Measurements from ENCODE around the gene PLTP.
"Not testable (repeated sequence)": the region's sequence is repeated elsewhere in the genome, so short reads cannot be mapped to it uniquely, and the experiment has no call there.

DNA sequence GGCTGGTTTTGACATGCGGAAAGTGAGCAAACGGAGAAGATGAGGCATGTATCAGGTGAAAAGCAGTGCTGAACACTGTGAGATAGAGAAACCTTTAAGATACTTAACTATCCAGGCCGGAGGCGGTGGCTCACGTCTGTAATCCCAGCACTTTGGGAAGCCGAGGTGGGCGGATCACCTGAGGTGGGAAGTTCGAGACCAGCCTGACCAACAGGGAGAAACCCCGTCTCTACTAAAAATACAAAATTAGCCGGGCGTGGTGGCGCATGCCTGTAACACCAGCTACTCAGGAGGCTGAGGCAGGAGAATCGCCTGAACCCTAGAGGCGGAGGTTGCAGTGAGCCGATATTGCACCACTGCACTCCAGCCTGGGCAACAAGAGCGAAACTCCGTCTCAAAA, 19.7 kb upstream of the PLTP start:
- TF ChIP-seq, protein P1, sequence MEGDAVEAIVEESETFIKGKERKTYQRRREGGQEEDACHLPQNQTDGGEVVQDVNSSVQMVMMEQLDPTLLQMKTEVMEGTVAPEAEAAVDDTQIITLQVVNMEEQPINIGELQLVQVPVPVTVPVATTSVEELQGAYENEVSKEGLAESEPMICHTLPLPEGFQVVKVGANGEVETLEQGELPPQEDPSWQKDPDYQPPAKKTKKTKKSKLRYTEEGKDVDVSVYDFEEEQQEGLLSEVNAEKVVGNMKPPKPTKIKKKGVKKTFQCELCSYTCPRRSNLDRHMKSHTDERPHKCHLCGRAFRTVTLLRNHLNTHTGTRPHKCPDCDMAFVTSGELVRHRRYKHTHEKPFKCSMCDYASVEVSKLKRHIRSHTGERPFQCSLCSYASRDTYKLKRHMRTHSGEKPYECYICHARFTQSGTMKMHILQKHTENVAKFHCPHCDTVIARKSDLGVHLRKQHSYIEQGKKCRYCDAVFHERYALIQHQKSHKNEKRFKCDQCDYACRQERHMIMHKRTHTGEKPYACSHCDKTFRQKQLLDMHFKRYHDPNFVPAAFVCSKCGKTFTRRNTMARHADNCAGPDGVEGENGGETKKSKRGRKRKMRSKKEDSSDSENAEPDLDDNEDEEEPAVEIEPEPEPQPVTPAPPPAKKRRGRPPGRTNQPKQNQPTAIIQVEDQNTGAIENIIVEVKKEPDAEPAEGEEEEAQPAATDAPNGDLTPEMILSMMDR (IDR thresholded peaks at IDR 0.05): not testable (repeated sequence)
- not testable (repeated sequence) for TF ChIP-seq POLR2A (IDR thresholded peaks at IDR 0.05)

Measured in suprapubic skin (tissue), 3 donors.